Measurements from ENCODE around the gene GALNT2. TPM values are rescaled to one million over a fixed set of nuclear protein-coding genes. Genes with fewer than 3 reads are reported as not detected.

GALNT2 gene
- total and polyA plus RNA-seq, 2 experiments from 2014 or later = 96.7 to 143 TPM

- H3K4me1 ChIP-seq (ENCODE audit: insufficient read depth) = no peaks in the 10 kb centered on the region
- peaks cover 6% of the 10 kb centered on the region for H4K20me1 ChIP-seq (ENCODE audit: insufficient read depth, poor library complexity, severe bottlenecking)
- H3K36me3 ChIP-seq (replicated peaks; ENCODE audit: insufficient read depth, low read depth) = no peaks in the 10 kb centered on the region
- H2AFZ ChIP-seq = no peak overlapping the region
- no peaks in the 10 kb centered on the region for H3K27me3 ChIP-seq
- H3K9me2 ChIP-seq (replicated peaks; ENCODE audit: insufficient read depth) = no peaks in the 10 kb centered on the region
- DNase-seq (ENCODE audit: low spot score) = no peak
- H3K79me2 ChIP-seq = peaks cover 75% of the 10 kb centered on the region
- 38% methylated on average over 4 of the region's 4 CpGs for WGBS (ENCODE audit: low lambda C conversion rate, missing lambda C conversion rate)
- H3K4me2 ChIP-seq = no peak overlapping the region
- H3K27ac ChIP-seq = no peak overlapping the region
- no peak for TF ChIP-seq EZH2 (IDR thresholded peaks at IDR 0.05; ENCODE audit: borderline replicate concordance)
- TF ChIP-seq CTCF (IDR thresholded peaks at IDR 0.05; ENCODE audit: poor library complexity) = no peak
- TF ChIP-seq EZH2phosphoT487 (IDR thresholded peaks at IDR 0.05; ENCODE audit: low read depth, severe bottlenecking, unreplicated experiment) = no peak
- H3K9me3 ChIP-seq (ENCODE audit: low read depth) = no peaks in the 10 kb centered on the region
- H3K4me3 ChIP-seq = no peak overlapping the region
Observed at GRCh38 chr1:230137337-230137815, 70.3 kb downstream of the GALNT2 start.

DNA sequence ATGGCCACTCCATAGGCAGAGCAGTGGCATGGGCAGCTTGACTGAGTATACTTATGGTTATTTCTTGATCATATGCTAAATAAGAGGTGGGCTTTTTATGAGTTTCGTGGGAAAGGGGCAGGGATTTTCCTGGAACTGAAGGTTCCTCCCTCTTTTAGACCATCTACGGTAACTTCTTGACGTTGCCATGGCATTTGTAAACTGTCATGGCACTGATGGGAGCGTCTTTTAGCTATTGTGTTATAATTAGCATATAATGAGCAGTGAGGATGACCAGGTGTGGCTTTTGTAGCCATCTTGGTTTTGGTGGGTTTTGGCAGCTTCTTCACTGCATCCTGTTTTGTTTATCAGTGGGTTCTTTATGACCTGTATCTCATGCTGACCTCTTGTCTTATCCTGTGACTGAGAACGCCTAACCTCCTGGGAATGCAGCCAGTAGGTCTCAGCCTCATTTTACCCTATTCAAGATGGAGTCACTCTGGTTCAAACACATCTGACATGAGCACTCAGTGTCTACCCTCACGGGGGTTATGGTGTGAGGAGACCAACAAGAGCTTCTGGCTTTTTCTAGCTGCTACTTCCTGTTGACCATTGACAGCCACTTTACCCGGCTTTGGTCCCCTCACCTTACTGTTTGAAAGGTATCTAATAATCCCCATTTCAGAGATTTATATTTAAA, 71.7 kb downstream of the GALNT2 start:
- Histone ChIP-seq H3K79me2 (peaks cover 81% of the 10 kb centered on the region), H3K9me3 (ENCODE audit: low read depth) (no peaks in the 10 kb centered on the region), H3K4me3 (no peak overlapping the region), H3K36me3 (replicated peaks; ENCODE audit: insufficient read depth, low read depth) (no peaks in the 10 kb centered on the region), H3K4me2 (no peak overlapping the region), H3K27ac (no peak overlapping the region), H4K20me1 (ENCODE audit: insufficient read depth, poor library complexity, severe bottlenecking) (peaks cover 8% of the 10 kb centered on the region), H3K4me1 (ENCODE audit: insufficient read depth) (no peaks in the 10 kb centered on the region), H2AFZ (no peak overlapping the region), H3K9me2 (replicated peaks; ENCODE audit: insufficient read depth) (no peaks in the 10 kb centered on the region), H3K27me3 (no peaks in the 10 kb centered on the region)
- no peak for TF ChIP-seq CTCF (IDR thresholded peaks at IDR 0.05; ENCODE audit: poor library complexity)
- TF ChIP-seq EZH2phosphoT487 (IDR thresholded peaks at IDR 0.05; ENCODE audit: low read depth, severe bottlenecking, unreplicated experiment) = no peak
- no peak for TF ChIP-seq EZH2 (IDR thresholded peaks at IDR 0.05; ENCODE audit: borderline replicate concordance)
- WGBS (ENCODE audit: low lambda C conversion rate, missing lambda C conversion rate) = 93% methylated on average over 7 of the region's 7 CpGs
- DNase-seq (ENCODE audit: low spot score) = no peak

DNA sequence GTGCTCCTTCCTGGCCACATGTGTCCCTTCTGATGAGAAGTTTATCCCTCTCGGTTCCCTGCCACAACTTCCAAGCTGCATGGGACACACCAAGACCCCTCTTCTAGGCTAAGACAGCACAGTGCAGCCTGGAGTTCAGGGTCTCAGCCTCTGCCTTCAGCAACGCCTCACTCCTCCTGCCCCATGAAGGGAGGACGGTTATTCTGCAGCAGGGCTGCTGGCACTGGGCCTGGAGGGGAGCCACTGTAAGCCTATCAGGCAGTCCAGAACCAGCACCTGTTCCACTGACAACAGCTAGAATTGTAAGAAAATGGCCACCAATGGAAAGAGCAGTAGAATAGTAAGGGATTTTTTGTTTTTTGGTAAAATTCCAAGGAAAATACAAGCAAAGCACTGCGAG, 72.3 kb downstream of the GALNT2 start:
- Histone ChIP-seq H3K9me3 (ENCODE audit: low read depth) (no peaks in the 10 kb centered on the region), H3K36me3 (replicated peaks; ENCODE audit: insufficient read depth, low read depth) (no peaks in the 10 kb centered on the region), H2AFZ (no peak overlapping the region), H3K27ac (no peak overlapping the region), H3K4me1 (ENCODE audit: insufficient read depth) (no peaks in the 10 kb centered on the region), H4K20me1 (ENCODE audit: insufficient read depth, poor library complexity, severe bottlenecking) (peaks cover 11% of the 10 kb centered on the region), H3K79me2 (peaks cover 84% of the 10 kb centered on the region), H3K9me2 (replicated peaks; ENCODE audit: insufficient read depth) (no peaks in the 10 kb centered on the region), H3K4me3 (no peak overlapping the region), H3K4me2 (no peak overlapping the region), H3K27me3 (no peaks in the 10 kb centered on the region)
- WGBS (ENCODE audit: low lambda C conversion rate, missing lambda C conversion rate) = 98% methylated on average over 4 of the region's 4 CpGs
- TF ChIP-seq EZH2 (IDR thresholded peaks at IDR 0.05; ENCODE audit: borderline replicate concordance) (no peak), CTCF (IDR thresholded peaks at IDR 0.05; ENCODE audit: poor library complexity) (no peak), EZH2phosphoT487 (IDR thresholded peaks at IDR 0.05; ENCODE audit: low read depth, severe bottlenecking, unreplicated experiment) (no peak)
- DNase-seq (ENCODE audit: low spot score) = no peak
